Sigmoid colon (tissue), 7 donors: Measurements from ENCODE around the gene CNKSR3. TPM values are rescaled to one million over a fixed set of nuclear protein-coding genes. Genes with fewer than 3 reads are reported as not detected.

Experiments used
- DNase-seq: peaks from one replicate; pipeline ENCODE4 v3.0.0-alpha.2; 2019
- H3K27ac ChIP-seq, 4 donors: fragments of 200-600 bp; sonication (generic); one replicate each; pipeline ENCODE4 v1.5.1; 2016 to 2019; ENCODE audit warnings: mild to moderate bottlenecking in 1 of 4
- H3K27me3 ChIP-seq, 3 donors: fragments of 200-600 bp; sonication (generic); one replicate each; pipeline ENCODE4 v1.5.1; 2019; ENCODE audit warnings: mild to moderate bottlenecking in 1 of 3
- H3K36me3 ChIP-seq, 4 donors: fragments of 200-600 bp; sonication (generic); one replicate each; pipeline ENCODE4 v1.5.1; 2016 to 2019
- H3K4me1 ChIP-seq, 4 donors: fragments of 200-600 bp; sonication (generic); one replicate each; pipeline ENCODE4 v1.5.1; 2017 to 2019
- H3K4me3 ChIP-seq, 4 donors: fragments of 200-600 bp; sonication (generic); one replicate each; pipeline ENCODE4 v1.5.1; 2017 to 2019; ENCODE audit warnings: mild to moderate bottlenecking in 2 of 4, moderate library complexity in 1 of 4
- H3K9me3 ChIP-seq, 4 donors: fragments of 200-600 bp in 3 of 4; sonication (generic) in 3 of 4; one replicate each; pipeline versions ENCODE4 v1.5.1 to v1.6.1; 2013 to 2019
- EP300 ChIP-seq, 4 donors: sonication (generic); formaldehyde crosslinking; IDR thresholded peaks; one replicate each; pipeline ENCODE4 v1.6.1; 2017; ENCODE audit warnings: antibody characterized with exemption in 4 of 4
- POLR2A ChIP-seq, 2 donors: fragments of 450-650 bp; IDR thresholded peaks; one replicate each; pipeline ENCODE4 v1.6.1; 2016; ENCODE audit warnings: antibody characterized with exemption in 2 of 2, mild to moderate bottlenecking in 2 of 2, moderate library complexity in 2 of 2
- POLR2AphosphoS5 ChIP-seq, 4 donors: sonication (generic); formaldehyde crosslinking; IDR thresholded peaks; one replicate each; pipeline ENCODE4 v1.6.1; 2017; ENCODE audit warnings: antibody characterized with exemption in 4 of 4
- WGBS, 2 donors: extraction: QIAGEN DNeasy Blood & Tissue Kit; methylation state at CpG; one replicate each; pipeline ENCODE4 v1.1.7; 2013; 5-methylcytosine and 5-hydroxymethylcytosine counted together
- intact Hi-C: fragments of 100-400 bp; cut with DNase I; formaldehyde crosslinking; loops from one replicate; pipeline ENCODE4 v1.15.1; 2023
- polyA plus RNA-seq, 3 donors: library from polyadenylated mRNA; stranded (reverse); fragments of 200-250 nt; gene quantifications; one replicate each; pipeline ENCODE4 v1.2.3, GENCODE V29; 2013
- total RNA-seq, 4 donors: library from RNA; depleted of rRNA; stranded (reverse); fragments of >200 nt; gene quantifications; one replicate each; pipeline ENCODE4 v1.1.0, GENCODE V29; 2016
- TF ChIP-seq, protein P1 (sequence below), 4 experiments: fragments of 450-650 bp in 3 of 4; fragments of 200-600 bp in 1 of 4; IDR thresholded peaks; one replicate each; pipeline ENCODE4 v1.5.1; 2016 to 2019; ENCODE audit warnings: antibody characterized with exemption in 4 of 4, mild to moderate bottlenecking in 3 of 4, moderate library complexity in 2 of 4
- donor health status: healthy with polysubstance abuse.
- donor health status: Bipolar disorder and iron deficiency.
- donor health status: healthy.

The CNKSR3 gene
- total and polyA plus RNA-seq, 7 donors, result 6.0 to 17.4 (median 15.3) TPM

DNA sequence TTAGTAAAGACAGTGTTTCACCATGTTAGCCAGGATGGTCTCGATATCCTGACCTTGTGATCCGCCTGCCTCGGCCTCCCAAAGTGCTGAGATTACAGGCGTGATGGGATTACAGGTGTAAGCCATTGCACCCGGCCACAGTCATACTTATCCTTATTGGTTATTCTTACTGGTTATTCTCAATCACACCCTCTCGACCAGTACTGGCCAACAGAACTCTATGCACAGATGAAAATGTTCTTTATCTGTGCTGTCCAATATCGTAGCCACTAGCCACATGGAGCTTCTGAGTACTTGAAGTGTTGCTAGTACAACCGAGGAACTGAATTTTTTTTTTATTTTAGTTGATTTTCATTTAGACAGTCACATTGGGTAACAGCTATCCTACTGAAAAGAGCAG lies 63.5 kb downstream of the CNKSR3 start:
- no peak for DNase-seq
- peak overlapping the region; percentile 79 to 90 (median 82) for H3K27ac ChIP-seq
- intact Hi-C loops, result no loop called here
- H3K4me1 ChIP-seq, result peaks cover 0 to 65% (median 45%) of the 10 kb centered on the region in 4 donors
- no peaks in the 10 kb centered on the region for H3K9me3 ChIP-seq
- WGBS, 2 donors, result 94 to 96% methylated on average over 8 of the region's 8 CpGs
- TF ChIP-seq POLR2A (IDR thresholded peaks at IDR 0.05) (no peak), POLR2AphosphoS5 (IDR thresholded peaks at IDR 0.05) (no peak), EP300 (IDR thresholded peaks at IDR 0.05) (no peak)
- TF ChIP-seq, protein P1, sequence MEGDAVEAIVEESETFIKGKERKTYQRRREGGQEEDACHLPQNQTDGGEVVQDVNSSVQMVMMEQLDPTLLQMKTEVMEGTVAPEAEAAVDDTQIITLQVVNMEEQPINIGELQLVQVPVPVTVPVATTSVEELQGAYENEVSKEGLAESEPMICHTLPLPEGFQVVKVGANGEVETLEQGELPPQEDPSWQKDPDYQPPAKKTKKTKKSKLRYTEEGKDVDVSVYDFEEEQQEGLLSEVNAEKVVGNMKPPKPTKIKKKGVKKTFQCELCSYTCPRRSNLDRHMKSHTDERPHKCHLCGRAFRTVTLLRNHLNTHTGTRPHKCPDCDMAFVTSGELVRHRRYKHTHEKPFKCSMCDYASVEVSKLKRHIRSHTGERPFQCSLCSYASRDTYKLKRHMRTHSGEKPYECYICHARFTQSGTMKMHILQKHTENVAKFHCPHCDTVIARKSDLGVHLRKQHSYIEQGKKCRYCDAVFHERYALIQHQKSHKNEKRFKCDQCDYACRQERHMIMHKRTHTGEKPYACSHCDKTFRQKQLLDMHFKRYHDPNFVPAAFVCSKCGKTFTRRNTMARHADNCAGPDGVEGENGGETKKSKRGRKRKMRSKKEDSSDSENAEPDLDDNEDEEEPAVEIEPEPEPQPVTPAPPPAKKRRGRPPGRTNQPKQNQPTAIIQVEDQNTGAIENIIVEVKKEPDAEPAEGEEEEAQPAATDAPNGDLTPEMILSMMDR (IDR thresholded peaks at IDR 0.05), result no peak
- H3K27me3 ChIP-seq, result no peaks in the 10 kb centered on the region
- H3K36me3 ChIP-seq, result no peaks in the 10 kb centered on the region
- no peak overlapping the region for H3K4me3 ChIP-seq

- no peaks in the 10 kb centered on the region for H3K9me3 ChIP-seq
- intact Hi-C loops, result no loop called here
- H3K36me3 ChIP-seq, result peaks cover 0 to 5% (median 0%) of the 10 kb centered on the region in 4 donors
- H3K27me3 ChIP-seq, result no peaks in the 10 kb centered on the region
- peaks cover 0 to 63% (median 46%) of the 10 kb centered on the region in 4 donors for H3K4me1 ChIP-seq
- 49 to 63% methylated on average over 2 of the region's 2 CpGs for WGBS, 2 donors
- no peak for DNase-seq
- no peak overlapping the region for H3K4me3 ChIP-seq
- H3K27ac ChIP-seq, result peak overlapping the region in 3 of 4 donors; percentile 82 to 90 (median 83)
- no peak for TF ChIP-seq EP300 (IDR thresholded peaks at IDR 0.05)
- TF ChIP-seq POLR2A (IDR thresholded peaks at IDR 0.05), result no peak
- TF ChIP-seq POLR2AphosphoS5 (IDR thresholded peaks at IDR 0.05), result no peak
- TF ChIP-seq, protein P1 (IDR thresholded peaks at IDR 0.05), result no peak
Observed at GRCh38 chr6:154445417-154445816, 65.1 kb downstream of the CNKSR3 start.

DNA sequence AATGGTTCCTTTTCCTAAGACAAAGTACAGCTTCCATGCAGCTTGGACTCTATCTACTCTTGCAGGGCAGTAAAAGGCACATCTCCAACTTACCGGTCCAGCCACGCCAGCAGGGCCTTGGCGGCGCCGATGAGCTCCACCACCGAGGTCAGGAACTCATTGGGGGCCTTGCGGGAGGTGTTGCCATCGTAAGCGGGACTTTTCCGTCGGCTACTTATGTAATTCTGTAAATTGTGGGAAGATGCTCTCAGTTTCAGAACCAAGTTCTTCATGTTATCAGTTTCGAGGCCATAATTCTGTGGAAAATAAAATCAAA lies 68.5 kb downstream of the CNKSR3 start:
- intact Hi-C loops, result no loop called here
- WGBS, 2 donors, result 89 to 93% methylated on average over 12 of the region's 12 CpGs
- no peak for DNase-seq
- peak overlapping the region in 1 of 4 donors; percentile 41 for H3K27ac ChIP-seq
- H3K4me1 ChIP-seq, result peaks cover 0 to 56% (median 42%) of the 10 kb centered on the region in 4 donors
- no peak overlapping the region for H3K4me3 ChIP-seq
- no peaks in the 10 kb centered on the region for H3K9me3 ChIP-seq
- TF ChIP-seq POLR2A (IDR thresholded peaks at IDR 0.05) (no peak), EP300 (IDR thresholded peaks at IDR 0.05) (no peak), POLR2AphosphoS5 (IDR thresholded peaks at IDR 0.05) (no peak)
- TF ChIP-seq, protein P1 (IDR thresholded peaks at IDR 0.05), result no peak
- no peaks in the 10 kb centered on the region for H3K27me3 ChIP-seq
- peaks cover 0 to 5% (median 0%) of the 10 kb centered on the region in 4 donors for H3K36me3 ChIP-seq

GRCh38 chr6:154440422-154441043 lies 70.0 kb downstream of the CNKSR3 start:
- Histone ChIP-seq H3K4me1 (peaks cover 0 to 44% (median 29%) of the 10 kb centered on the region in 4 donors), H3K36me3 (peaks cover 0 to 11% (median 5%) of the 10 kb centered on the region in 4 donors), H3K27ac (peak overlapping the region in 2 of 4 donors; percentile 7 to 8), H3K4me3 (no peak overlapping the region), H3K9me3 (no peaks in the 10 kb centered on the region), H3K27me3 (no peaks in the 10 kb centered on the region)
- TF ChIP-seq, protein P1 (IDR thresholded peaks at IDR 0.05), result no peak
- TF ChIP-seq EP300 (IDR thresholded peaks at IDR 0.05) (no peak), POLR2A (IDR thresholded peaks at IDR 0.05) (no peak), POLR2AphosphoS5 (IDR thresholded peaks at IDR 0.05) (no peak)
- DNase-seq, result no peak
- 95 to 98% methylated on average over 1 of the region's 1 CpG for WGBS, 2 donors
- intact Hi-C loops, result no loop called here
